OCI-LY3 (cell line): ENCODE results near the gene TMEM201.

ENCODE experiments used
- H2AFZ ChIP-seq: fragments of 200-600, 300-600 bp; shearing (Covaris generic); 2 replicates; pipeline ENCODE4 v1.6.0; 2014; ENCODE audit warnings: antibody characterized with exemption, low read depth, low read length
- H3K27ac ChIP-seq: fragments of 200-600, 300-600 bp; sonication (generic); 2 replicates; pipeline ENCODE4 v1.5.1; 2014; ENCODE audit warnings: mild to moderate bottlenecking, low read length, moderate library complexity, mixed read lengths
- H3K27me3 ChIP-seq: fragments of 200-600, 300-600 bp; sonication (generic); 2 replicates; pipeline ENCODE4 v1.6.1; 2014; ENCODE audit warnings: low read depth, low read length, mixed read lengths
- H3K36me3 ChIP-seq: fragments of 200-600, 300-600 bp; sonication (generic); replicated peaks from 2 replicates; pipeline ENCODE3; 2014; ENCODE audit warnings: low read depth, low read length, mixed read lengths
- H3K4me1 ChIP-seq: fragments of 300-600, 200-600 bp; sonication (generic); 2 replicates; pipeline ENCODE4 v1.6.1; 2014; ENCODE audit warnings: low read length, mixed read lengths
- H3K4me2 ChIP-seq: fragments of 200-600, 300-600 bp; sonication (generic); 2 replicates; pipeline ENCODE4 v1.6.1; 2014; ENCODE audit warnings: low read length, mixed read lengths
- H3K4me3 ChIP-seq: fragments of 300-600, 200-600 bp; sonication (generic); 2 replicates; pipeline ENCODE4 v1.5.1; 2014; ENCODE audit warnings: antibody characterized with exemption, mild to moderate bottlenecking, low read length, moderate library complexity
- H3K79me2 ChIP-seq: fragments of 300-600, 200-600 bp; shearing (Covaris generic); 2 replicates; pipeline ENCODE4 v1.6.1; 2014; ENCODE audit warnings: mild to moderate bottlenecking, low read length, mixed read lengths
- H3K9ac ChIP-seq: fragments of 300-600, 200-600 bp; shearing (Covaris generic); 2 replicates; pipeline ENCODE4 v1.6.0; 2014; ENCODE audit warnings: mild to moderate bottlenecking, low read length, moderate library complexity
- H3K9me3 ChIP-seq: fragments of 200-600, 300-600 bp; shearing (Covaris generic); 2 replicates; pipeline ENCODE4 v1.6.1; 2014; ENCODE audit warnings: low read length, mixed read lengths; ENCODE audit not compliant: insufficient read depth
- H4K20me1 ChIP-seq: fragments of 200-600, 300-600 bp; sonication (generic); 2 replicates; pipeline ENCODE4 v1.6.1; 2016; ENCODE audit warnings: low read length, mixed read lengths; ENCODE audit not compliant: insufficient read depth
- EZH2phosphoT487 ChIP-seq: fragments of 200-600 bp; shearing (Covaris generic); IDR thresholded peaks from 2 replicates; pipeline ENCODE4 v1.6.1; 2018; ENCODE audit warnings: antibody characterized with exemption, mixed run types, low read depth
- TF ChIP-seq, protein P1 (sequence below): fragments of 200-600, 300-600 bp; sonication (generic); IDR thresholded peaks from 2 replicates; pipeline ENCODE4 v1.5.1; 2014; ENCODE audit warnings: antibody characterized with exemption, low read length, low read depth

Gene TMEM201

DNA sequence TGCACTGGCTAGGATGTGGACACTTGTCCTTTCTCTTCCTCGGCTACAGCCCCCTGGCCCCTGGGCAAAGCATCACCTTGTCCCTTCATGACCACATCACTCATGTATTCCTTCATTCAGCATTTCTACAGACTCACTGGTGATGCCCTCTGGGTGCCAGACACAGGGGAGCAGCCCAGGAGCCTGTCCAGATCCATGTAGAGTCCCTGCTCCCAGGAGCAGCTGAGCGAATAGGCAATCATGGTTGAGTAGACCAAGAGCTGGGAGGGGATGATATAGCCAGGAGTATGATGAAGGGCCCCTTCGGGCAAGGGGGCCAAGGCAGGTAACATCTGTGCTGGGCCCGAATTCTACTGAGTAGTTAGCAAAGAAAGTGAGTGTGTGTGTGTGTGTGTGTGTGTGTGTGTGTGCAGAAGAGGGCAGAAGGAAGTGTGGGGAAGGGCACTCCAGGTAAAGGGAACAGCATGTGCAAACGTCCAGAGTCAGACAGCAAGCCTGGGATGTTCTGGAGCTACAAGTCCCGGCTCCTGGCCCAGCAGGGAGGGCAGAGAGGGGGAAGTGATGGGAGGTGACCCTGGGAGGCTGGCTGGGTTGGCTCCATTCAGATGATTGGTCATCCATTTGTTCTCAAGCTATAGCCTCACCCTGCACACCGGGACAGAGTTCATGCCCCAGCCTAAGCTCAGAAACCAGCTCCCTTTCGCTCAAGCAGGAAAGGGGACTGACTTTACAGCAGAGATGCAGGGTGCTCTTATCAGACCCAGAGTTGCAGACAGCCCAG lies 41.8 kb downstream of the TMEM201 start:
- Histone ChIP-seq H3K4me3 (peak overlapping the region; percentile 93), H3K36me3 (peaks cover 35% of the 10 kb centered on the region), H3K27ac (peak overlapping the region; percentile 95), H3K9ac (peak overlapping the region; percentile 99), H3K4me1 (peaks cover 48% of the 10 kb centered on the region), H3K9me3 (no peaks in the 10 kb centered on the region), H2AFZ (no peak overlapping the region), H4K20me1 (no peaks in the 10 kb centered on the region), H3K79me2 (peaks cover 27% of the 10 kb centered on the region), H3K4me2 (peak overlapping the region; percentile 100), H3K27me3 (no peaks in the 10 kb centered on the region)
- no peak for TF ChIP-seq EZH2phosphoT487
- TF ChIP-seq, protein P1, sequence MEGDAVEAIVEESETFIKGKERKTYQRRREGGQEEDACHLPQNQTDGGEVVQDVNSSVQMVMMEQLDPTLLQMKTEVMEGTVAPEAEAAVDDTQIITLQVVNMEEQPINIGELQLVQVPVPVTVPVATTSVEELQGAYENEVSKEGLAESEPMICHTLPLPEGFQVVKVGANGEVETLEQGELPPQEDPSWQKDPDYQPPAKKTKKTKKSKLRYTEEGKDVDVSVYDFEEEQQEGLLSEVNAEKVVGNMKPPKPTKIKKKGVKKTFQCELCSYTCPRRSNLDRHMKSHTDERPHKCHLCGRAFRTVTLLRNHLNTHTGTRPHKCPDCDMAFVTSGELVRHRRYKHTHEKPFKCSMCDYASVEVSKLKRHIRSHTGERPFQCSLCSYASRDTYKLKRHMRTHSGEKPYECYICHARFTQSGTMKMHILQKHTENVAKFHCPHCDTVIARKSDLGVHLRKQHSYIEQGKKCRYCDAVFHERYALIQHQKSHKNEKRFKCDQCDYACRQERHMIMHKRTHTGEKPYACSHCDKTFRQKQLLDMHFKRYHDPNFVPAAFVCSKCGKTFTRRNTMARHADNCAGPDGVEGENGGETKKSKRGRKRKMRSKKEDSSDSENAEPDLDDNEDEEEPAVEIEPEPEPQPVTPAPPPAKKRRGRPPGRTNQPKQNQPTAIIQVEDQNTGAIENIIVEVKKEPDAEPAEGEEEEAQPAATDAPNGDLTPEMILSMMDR, result no peak

GRCh38 chr1:9631613-9632012 lies 42.9 kb downstream of the TMEM201 start:
- Histone ChIP-seq H3K9me3 (no peaks in the 10 kb centered on the region), H3K36me3 (peaks cover 38% of the 10 kb centered on the region), H3K79me2 (peaks cover 27% of the 10 kb centered on the region), H4K20me1 (no peaks in the 10 kb centered on the region), H3K27ac (no peak overlapping the region), H3K9ac (no peak overlapping the region), H3K4me1 (peaks cover 37% of the 10 kb centered on the region), H3K4me2 (no peak overlapping the region), H2AFZ (no peak overlapping the region), H3K27me3 (no peaks in the 10 kb centered on the region), H3K4me3 (no peak overlapping the region)
- TF ChIP-seq EZH2phosphoT487, result no peak
- TF ChIP-seq, protein P1, result no peak

GRCh38 chr1:9633493-9633892 lies 44.8 kb downstream of the TMEM201 start:
- Histone ChIP-seq H2AFZ (no peak overlapping the region), H3K9me3 (no peaks in the 10 kb centered on the region), H3K4me3 (no peak overlapping the region), H3K4me2 (no peak overlapping the region), H3K27ac (no peak overlapping the region), H4K20me1 (no peaks in the 10 kb centered on the region), H3K9ac (no peak overlapping the region), H3K4me1 (peaks cover 21% of the 10 kb centered on the region), H3K36me3 (peaks cover 44% of the 10 kb centered on the region), H3K27me3 (no peaks in the 10 kb centered on the region), H3K79me2 (peaks cover 18% of the 10 kb centered on the region)
- TF ChIP-seq EZH2phosphoT487, result no peak
- TF ChIP-seq, protein P1, result no peak

DNA sequence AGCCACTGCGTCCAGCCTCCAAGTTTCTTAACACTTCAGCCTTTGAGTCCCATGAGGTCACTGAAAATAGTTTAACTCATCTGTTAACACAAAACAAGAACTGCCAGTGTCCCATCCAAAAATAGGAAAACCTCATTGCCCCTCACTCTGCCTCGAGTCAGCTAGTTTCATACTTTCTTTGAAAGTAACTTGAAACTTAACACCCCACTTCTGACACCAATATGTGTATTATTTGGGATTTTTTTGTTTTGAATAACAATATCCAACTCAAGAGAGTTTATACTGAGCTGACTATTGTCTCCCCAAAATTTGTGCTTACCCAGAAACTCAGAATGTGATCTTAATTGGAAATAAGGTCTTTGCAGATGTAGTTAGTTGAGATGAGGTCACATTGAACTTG lies 45.9 kb downstream of the TMEM201 start:
- TF ChIP-seq, protein P1, result no peak
- no peak for TF ChIP-seq EZH2phosphoT487
- H3K4me3 ChIP-seq, result no peak overlapping the region
- H3K4me2 ChIP-seq, result no peak overlapping the region

More for the DNA sequence above, 45.9 kb downstream of the TMEM201 start:
- Histone ChIP-seq H3K27ac (no peak overlapping the region), H2AFZ (no peak overlapping the region), H3K27me3 (no peaks in the 10 kb centered on the region), H3K36me3 (peaks cover 44% of the 10 kb centered on the region), H3K4me1 (peaks cover 15% of the 10 kb centered on the region), H3K79me2 (peaks cover 18% of the 10 kb centered on the region), H3K9ac (no peak overlapping the region), H4K20me1 (no peaks in the 10 kb centered on the region), H3K9me3 (no peaks in the 10 kb centered on the region)
